BLaER1 treated with 17β-estradiol and CSF1 and Interleukin-3, amounts not matched to agents 10 nM and 100 nM (cell line): ENCODE results near the gene POU3F1.

ENCODE experiments used
- H3K27ac ChIP-seq, 11 experiments: shearing (Covaris generic); formaldehyde crosslinking; 2 replicates each; pipeline ENCODE4 v1.8.1; 2022
- H3K27me3 ChIP-seq, 11 experiments: shearing (Covaris generic); formaldehyde crosslinking; 2 replicates each; pipeline ENCODE4 v1.8.1; 2022
- H3K36me3 ChIP-seq, 11 experiments: shearing (Covaris generic); formaldehyde crosslinking; 2 replicates each; pipeline ENCODE4 v1.8.1; 2022
- H3K4me1 ChIP-seq, 10 experiments: shearing (Covaris generic); formaldehyde crosslinking; 2 replicates each; pipeline ENCODE4 v1.8.1; 2022
- H3K4me2 ChIP-seq, 11 experiments: shearing (Covaris generic); formaldehyde crosslinking; 2 replicates each; pipeline ENCODE4 v1.8.1; 2022
- H3K4me3 ChIP-seq, 10 experiments: shearing (Covaris generic); formaldehyde crosslinking; 2 replicates each; pipeline ENCODE4 v1.8.1; 2022
- H3K9ac ChIP-seq, 11 experiments: shearing (Covaris generic); formaldehyde crosslinking; 2 replicates each; pipeline ENCODE4 v1.8.1; 2022
- H3K9me3 ChIP-seq, 11 experiments: shearing (Covaris generic); formaldehyde crosslinking; replicated peaks in 1 of 11; 2 replicates each; pipeline ENCODE4 v1.8.1; 2022
- H4K20me1 ChIP-seq, 11 experiments: shearing (Covaris generic); formaldehyde crosslinking; 2 replicates each; pipeline ENCODE4 v1.8.1; 2022
- Cebpa-rat ChIP-seq, 11 experiments: shearing (Covaris generic); IDR thresholded peaks; 2 replicates each; pipeline ENCODE4 v1.8.1; 2022

POU3F1 gene

DNA sequence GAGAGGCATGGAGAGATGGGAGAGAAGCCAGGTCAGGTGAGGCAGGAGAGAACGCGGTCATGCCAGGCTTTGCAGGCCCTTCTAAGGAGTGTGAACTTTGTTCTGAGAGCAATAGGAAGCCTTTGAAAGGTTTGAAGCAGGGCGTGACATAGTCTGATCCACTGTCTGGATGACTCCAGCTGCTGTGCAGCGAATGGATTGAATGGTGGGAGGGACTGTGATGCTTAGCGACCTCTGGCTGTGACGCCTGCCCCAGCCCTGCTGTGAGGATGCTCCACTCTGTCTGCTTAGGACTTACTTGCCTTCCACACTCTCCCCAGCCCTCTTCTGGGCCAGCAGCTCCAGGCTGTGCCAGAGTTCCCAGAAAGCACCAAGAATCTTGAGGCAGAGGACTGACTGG, 41.8 kb upstream of the POU3F1 start:
- Histone ChIP-seq H3K4me1 (peaks cover 11 to 28% (median 20%) of the 10 kb centered on the region in 10 experiments), H3K36me3 (no peaks in the 10 kb centered on the region), H4K20me1 (no peaks in the 10 kb centered on the region), H3K9me3 (no peaks in the 10 kb centered on the region), H3K27ac (no peak overlapping the region), H3K4me3 (no peak overlapping the region), H3K4me2 (no peak overlapping the region), H3K9ac (no peak overlapping the region), H3K27me3 (no peaks in the 10 kb centered on the region)
- no peak for TF ChIP-seq Cebpa-rat (IDR thresholded peaks at IDR 0.05)

DNA sequence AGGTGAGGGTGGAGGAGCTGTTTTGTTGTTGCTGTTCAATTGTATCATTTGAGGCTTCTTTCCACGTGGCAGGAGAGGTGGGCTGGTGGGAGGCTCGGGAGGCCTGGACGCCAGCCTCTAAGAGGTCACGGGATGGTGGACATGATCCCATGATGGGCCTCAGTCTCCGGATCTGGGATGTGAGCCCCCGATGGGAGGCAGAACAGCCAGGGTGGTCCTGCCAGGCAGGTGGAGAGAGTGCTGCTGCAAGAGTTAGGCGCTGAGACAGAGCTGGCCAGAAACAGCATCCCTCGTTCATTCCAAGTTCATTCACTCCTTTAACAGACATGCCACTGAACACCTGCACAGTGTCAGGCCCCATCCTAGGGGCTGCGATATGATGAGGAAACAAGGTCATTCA, 41.1 kb upstream of the POU3F1 start:
- Histone ChIP-seq H4K20me1 (no peaks in the 10 kb centered on the region), H3K4me3 (no peak overlapping the region), H3K9ac (no peak overlapping the region), H3K4me2 (no peak overlapping the region), H3K27ac (no peak overlapping the region), H3K4me1 (peaks cover 6 to 21% (median 13%) of the 10 kb centered on the region in 10 experiments), H3K36me3 (no peaks in the 10 kb centered on the region), H3K27me3 (no peaks in the 10 kb centered on the region), H3K9me3 (no peaks in the 10 kb centered on the region)
- TF ChIP-seq Cebpa-rat (IDR thresholded peaks at IDR 0.05): no peak

DNA sequence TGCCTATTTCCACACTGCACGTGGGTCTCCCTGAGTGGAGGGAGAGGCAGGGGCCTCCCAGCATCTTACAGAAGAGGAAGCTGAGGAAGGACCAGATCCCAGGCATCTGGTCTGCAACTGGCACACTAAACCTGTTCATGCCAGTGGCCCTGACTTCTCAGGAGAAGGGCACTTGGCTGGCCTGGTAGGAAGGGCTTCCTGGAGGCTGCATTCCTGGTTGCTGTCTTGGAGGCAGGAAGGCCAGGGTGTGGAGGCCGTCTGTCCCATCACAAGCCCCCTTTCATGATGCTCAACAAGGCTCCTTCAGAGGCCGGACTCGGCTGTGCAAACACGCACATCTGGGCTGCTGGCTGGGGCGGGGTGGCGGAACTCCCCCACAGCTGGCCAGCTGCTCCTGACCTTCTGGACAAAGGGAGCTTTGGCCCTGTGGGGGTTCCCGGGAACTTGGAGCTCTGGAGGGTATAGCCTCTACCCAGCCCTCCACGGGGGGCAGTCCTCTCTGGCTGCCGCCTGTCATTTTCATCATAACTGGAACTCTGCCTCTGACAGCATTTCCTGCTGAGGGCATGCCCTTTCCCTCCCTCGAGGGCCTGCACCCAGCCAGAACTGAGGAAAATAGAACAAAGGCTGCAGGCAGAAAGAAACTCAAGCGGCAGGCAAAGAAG, 39.2 kb upstream of the POU3F1 start:
- Histone ChIP-seq H3K4me2 (peak overlapping the region in 5 of 11 experiments; percentile 5 to 39 (median 14); a peak in 6 of 22 replicates), H3K4me3 (no peak overlapping the region), H3K9ac (no peak overlapping the region), H3K9me3 (no peaks in the 10 kb centered on the region), H3K36me3 (no peaks in the 10 kb centered on the region), H3K27ac (no peak overlapping the region), H3K27me3 (no peaks in the 10 kb centered on the region), H4K20me1 (no peaks in the 10 kb centered on the region), H3K4me1 (peaks cover 0 to 8% (median 6%) of the 10 kb centered on the region in 10 experiments; a peak in 10 of 20 replicates)
- no peak for TF ChIP-seq Cebpa-rat (IDR thresholded peaks at IDR 0.05)

DNA sequence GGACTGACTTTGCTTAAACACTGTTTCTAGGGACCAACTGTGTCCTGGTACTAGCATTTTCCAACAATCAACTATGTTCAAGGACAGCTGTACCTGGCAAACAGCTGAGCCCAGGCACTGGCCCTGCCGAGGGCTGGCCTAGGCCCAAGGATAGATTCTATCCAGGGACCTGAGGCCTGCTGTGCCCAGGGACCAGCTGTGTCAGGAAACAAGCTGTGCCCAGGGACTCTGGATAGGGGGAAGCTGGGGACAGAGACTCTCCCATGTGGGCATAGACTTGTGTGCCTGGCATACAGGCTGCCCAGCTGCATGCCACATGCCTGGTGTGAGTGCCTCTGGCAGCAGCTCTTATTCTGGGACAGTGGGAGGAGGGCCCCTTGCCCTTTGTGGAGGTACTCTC, 38.1 kb upstream of the POU3F1 start:
- Histone ChIP-seq H4K20me1 (no peaks in the 10 kb centered on the region), H3K9me3 (no peaks in the 10 kb centered on the region), H3K4me1 (peaks cover 0 to 8% (median 6%) of the 10 kb centered on the region in 10 experiments; a peak in 10 of 20 replicates), H3K27me3 (no peaks in the 10 kb centered on the region), H3K4me2 (no peak overlapping the region), H3K27ac (no peak overlapping the region), H3K9ac (no peak overlapping the region), H3K36me3 (no peaks in the 10 kb centered on the region), H3K4me3 (no peak overlapping the region)
- no peak for TF ChIP-seq Cebpa-rat (IDR thresholded peaks at IDR 0.05)

DNA sequence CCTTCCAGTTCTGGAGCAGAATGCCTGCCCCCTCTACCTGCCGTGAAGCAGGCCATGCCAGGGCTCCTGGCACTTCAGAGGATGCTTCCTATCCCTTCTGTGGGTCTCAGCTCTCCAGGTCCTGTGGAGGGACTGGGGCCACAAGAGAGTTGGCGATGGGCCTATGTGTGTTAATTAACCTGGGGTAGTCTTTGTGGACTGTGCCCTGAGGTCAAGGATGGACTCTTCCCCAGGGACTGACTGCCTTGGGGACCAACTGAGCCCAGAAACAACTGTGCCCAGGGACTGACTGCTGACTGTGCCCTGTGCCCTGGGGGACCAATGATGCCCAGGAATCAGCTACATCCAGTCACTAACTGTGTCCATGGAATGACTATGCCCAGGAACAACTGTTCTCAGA, 37.5 kb upstream of the POU3F1 start:
- no peaks in the 10 kb centered on the region for H3K9me3 ChIP-seq
- no peaks in the 10 kb centered on the region for H3K36me3 ChIP-seq
- H3K4me1 ChIP-seq: peaks cover 0 to 8% (median 6%) of the 10 kb centered on the region in 10 experiments; a peak in 10 of 20 replicates
- no peak overlapping the region for H3K4me3 ChIP-seq
- H4K20me1 ChIP-seq: no peaks in the 10 kb centered on the region
- no peak overlapping the region for H3K4me2 ChIP-seq
- no peak for TF ChIP-seq Cebpa-rat (IDR thresholded peaks at IDR 0.05)
- H3K9ac ChIP-seq: no peak overlapping the region
- H3K27me3 ChIP-seq: no peaks in the 10 kb centered on the region
- H3K27ac ChIP-seq: no peak overlapping the region

DNA sequence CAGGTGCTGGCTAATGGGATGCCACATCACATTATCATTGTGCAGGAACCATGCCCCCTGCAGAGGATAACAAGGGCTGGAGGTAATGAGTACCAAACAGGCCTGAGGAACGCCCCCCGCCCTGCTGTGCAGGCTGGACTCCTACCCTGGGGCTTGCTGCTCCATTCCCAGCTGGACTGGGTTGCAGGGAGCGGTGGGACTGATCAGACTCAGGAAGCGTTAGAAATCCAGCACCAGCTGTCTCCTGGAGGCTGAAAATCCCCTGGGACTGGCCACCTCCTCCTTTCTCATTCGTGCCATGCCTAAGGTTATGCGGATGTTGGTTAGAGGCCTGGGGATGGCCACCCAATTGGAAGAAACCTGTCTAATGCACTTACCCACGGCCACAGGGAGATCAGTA, 36.9 kb upstream of the POU3F1 start:
- no peak overlapping the region for H3K4me2 ChIP-seq
- H3K9ac ChIP-seq: no peak overlapping the region

DNA sequence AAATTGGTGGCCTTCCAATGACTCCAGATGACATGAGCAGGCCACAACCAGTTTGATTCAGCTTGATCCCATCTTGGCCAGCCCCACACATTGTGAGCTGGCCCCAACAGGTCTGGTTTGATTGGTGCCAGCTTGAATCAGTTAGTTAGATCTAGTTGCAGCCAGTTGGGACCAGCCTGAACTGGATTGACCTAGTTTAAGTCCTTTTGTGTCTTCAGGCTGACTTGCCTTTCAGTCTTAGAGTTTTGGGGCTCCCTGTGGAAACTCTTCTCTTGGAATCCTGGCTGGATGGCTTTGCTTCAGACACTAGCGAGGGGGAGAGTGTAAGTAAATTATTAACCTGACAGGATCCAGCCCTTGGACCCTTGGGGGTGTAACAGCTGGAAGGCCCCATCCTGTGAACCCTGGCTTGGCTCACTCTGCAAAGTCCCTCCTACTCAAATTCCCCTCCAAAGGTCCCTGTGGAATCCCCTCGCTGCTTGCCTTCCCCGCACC, 36.2 kb upstream of the POU3F1 start:
- Histone ChIP-seq H3K4me2 (no peak overlapping the region), H3K27ac (no peak overlapping the region), H3K27me3 (no peaks in the 10 kb centered on the region), H3K36me3 (no peaks in the 10 kb centered on the region), H3K4me1 (peaks cover 0 to 8% (median 6%) of the 10 kb centered on the region in 10 experiments; a peak in 10 of 20 replicates), H3K4me3 (no peak overlapping the region), H3K9ac (no peak overlapping the region), H3K9me3 (no peaks in the 10 kb centered on the region), H4K20me1 (no peaks in the 10 kb centered on the region; a peak in 1 of 22 replicates)
- TF ChIP-seq Cebpa-rat (IDR thresholded peaks at IDR 0.05): no peak

More for the DNA sequence above, 36.9 kb upstream of the POU3F1 start:
- Histone ChIP-seq H3K4me1 (peaks cover 0 to 8% (median 6%) of the 10 kb centered on the region in 10 experiments; a peak in 10 of 20 replicates), H3K27me3 (no peaks in the 10 kb centered on the region), H4K20me1 (no peaks in the 10 kb centered on the region; a peak in 1 of 22 replicates), H3K9me3 (no peaks in the 10 kb centered on the region), H3K4me3 (no peak overlapping the region), H3K27ac (no peak overlapping the region), H3K36me3 (no peaks in the 10 kb centered on the region)
- TF ChIP-seq Cebpa-rat (IDR thresholded peaks at IDR 0.05): no peak

DNA sequence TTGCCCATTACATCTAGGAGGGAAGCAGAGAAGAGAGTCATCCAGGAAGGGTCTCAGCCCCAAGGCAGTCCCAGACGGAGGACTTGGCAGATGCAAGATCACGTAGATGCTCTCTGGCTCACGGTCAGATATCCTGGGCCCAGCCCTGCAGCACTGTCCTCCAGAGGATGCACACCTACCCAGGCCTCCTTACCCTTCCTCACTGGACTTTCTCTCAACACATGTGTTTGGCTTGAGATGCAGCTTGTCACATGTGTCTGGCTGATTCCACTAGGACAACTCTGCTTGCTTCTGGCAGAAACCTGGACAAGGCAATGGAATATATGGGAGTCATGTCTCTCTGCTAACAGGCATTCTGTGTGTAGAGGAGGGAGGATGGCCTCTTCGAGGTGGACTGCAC, 32.4 kb upstream of the POU3F1 start:
- Histone ChIP-seq H3K27ac (no peak overlapping the region), H3K4me2 (no peak overlapping the region), H3K4me1 (no peaks in the 10 kb centered on the region), H3K27me3 (no peaks in the 10 kb centered on the region), H3K4me3 (no peak overlapping the region), H4K20me1 (peaks cover 0 to 5% (median 0%) of the 10 kb centered on the region in 11 experiments; a peak in 2 of 22 replicates), H3K9me3 (no peaks in the 10 kb centered on the region), H3K36me3 (no peaks in the 10 kb centered on the region), H3K9ac (no peak overlapping the region)
- TF ChIP-seq Cebpa-rat (IDR thresholded peaks at IDR 0.05): no peak

DNA sequence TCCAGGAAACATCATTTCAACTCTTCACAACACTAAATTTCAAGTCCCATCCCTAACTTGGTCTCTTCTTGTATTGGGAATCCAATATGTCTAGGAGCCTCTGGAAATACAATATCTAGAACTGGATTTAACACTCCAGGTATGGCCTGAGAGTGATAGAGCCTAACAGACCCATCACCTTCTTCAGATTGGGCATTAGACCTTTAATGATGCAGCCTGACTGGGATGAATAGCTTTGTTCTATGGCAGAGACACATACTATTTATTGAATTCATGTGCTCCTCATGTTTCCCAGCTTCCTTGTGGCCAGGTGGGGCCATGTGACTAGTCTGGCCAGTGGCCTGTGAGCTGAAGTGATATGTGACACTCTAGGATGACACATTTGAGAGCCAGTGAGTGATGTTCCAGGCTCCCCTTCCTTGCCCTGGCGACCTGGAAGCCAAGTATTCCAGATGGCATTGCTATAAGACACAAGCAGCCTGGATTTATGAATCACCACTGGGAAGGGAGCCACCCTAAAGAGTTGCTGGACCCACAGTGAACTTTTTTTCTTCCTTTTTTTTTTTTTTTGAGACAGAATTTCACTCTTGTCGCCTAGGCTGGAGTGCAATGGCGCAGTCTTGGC, 31.0 kb upstream of the POU3F1 start:
- H3K4me3 ChIP-seq: no peak overlapping the region
- H3K27ac ChIP-seq: no peak overlapping the region
- H3K4me2 ChIP-seq: no peak overlapping the region
- TF ChIP-seq Cebpa-rat (IDR thresholded peaks at IDR 0.05): no peak
- no peaks in the 10 kb centered on the region for H3K36me3 ChIP-seq
- no peak overlapping the region for H3K9ac ChIP-seq
- no peaks in the 10 kb centered on the region for H3K4me1 ChIP-seq
- no peaks in the 10 kb centered on the region for H3K9me3 ChIP-seq
- peaks cover 0 to 5% (median 0%) of the 10 kb centered on the region in 11 experiments; a peak in 2 of 22 replicates for H4K20me1 ChIP-seq
- no peaks in the 10 kb centered on the region for H3K27me3 ChIP-seq
